ENCODE results near the gene MYEF2.

Gene MYEF2

GRCh38 chr15:48084759-48085590 is 93.1 kb downstream of the MYEF2 start:
- DNase-seq, result peak; percentile 81

Data from NCI-H2171 (cell line).